Heart left ventricle (tissue), 16 donors: ENCODE data around the gene CPLX1. TPM values are rescaled to one million over a fixed set of nuclear protein-coding genes. Genes with fewer than 3 reads are reported as not detected.

Source experiments
- ATAC-seq, 4 donors: fragments of 200-7000 bp; cut with Tn5 transposase; one replicate each; pipeline ENCODE4 v1.9.1; 2020 to 2022; ENCODE audit warnings: moderate library complexity in 4 of 4, mild to moderate bottlenecking in 3 of 4, moderate number of reproducible peaks in 1 of 4
- DNase-seq, 5 donors: peaks; one replicate each; pipeline ENCODE4 v3.0.0-alpha.2; 2020
- H3K27ac ChIP-seq, 12 donors: fragments of 200-600 bp; sonication (generic) in 4 of 12; one replicate each; pipeline versions ENCODE4 v1.5.0 to v1.8.0; 2016 to 2022; ENCODE audit warnings: mild to moderate bottlenecking in 2 of 12
- H3K27me3 ChIP-seq, 9 donors: fragments of 200-600 bp; sonication (generic) in 2 of 9; one replicate each; pipeline versions ENCODE4 v1.5.1 to v1.8.0; 2016 to 2022; ENCODE audit warnings: mild to moderate bottlenecking in 3 of 9
- H3K36me3 ChIP-seq, 9 donors: fragments of 200-600 bp; sonication (generic) in 2 of 9; one replicate each; pipeline versions ENCODE4 v1.5.0 to v1.8.0; 2018 to 2022; ENCODE audit warnings: mild to moderate bottlenecking in 2 of 9
- H3K4me1 ChIP-seq, 12 donors: fragments of 200-600 bp; sonication (generic) in 4 of 12; one replicate each; pipeline versions ENCODE4 v1.5.0 to v1.8.0; 2016 to 2022; ENCODE audit warnings: mild to moderate bottlenecking in 3 of 12
- H3K4me3 ChIP-seq, 12 donors: fragments of 200-600 bp; sonication (generic) in 4 of 12; one replicate each; pipeline versions ENCODE4 v1.5.0 to v1.8.0; 2017 to 2022; ENCODE audit warnings: mild to moderate bottlenecking in 9 of 12, moderate library complexity in 4 of 12
- H3K9me3 ChIP-seq, 12 donors: fragments of 200-600 bp; sonication (generic) in 4 of 12; one replicate each; pipeline versions ENCODE4 v1.5.0 to v1.8.0; 2016 to 2022; ENCODE audit warnings: mild to moderate bottlenecking in 1 of 12
- POLR2A ChIP-seq, 2 donors: fragments of 450-650 bp; IDR thresholded peaks; one replicate each; pipeline ENCODE4 v1.6.1; 2017; ENCODE audit warnings: antibody characterized with exemption in 2 of 2, mild to moderate bottlenecking in 2 of 2, moderate library complexity in 2 of 2
- WGBS, 4 donors: extraction: QIAGEN DNeasy Blood & Tissue Kit in 2 of 4; methylation state at CpG; one replicate each; pipeline versions ENCODE4 v1.1.5 to v1.1.7; 2013 to 2018; 5-methylcytosine and 5-hydroxymethylcytosine counted together
- intact Hi-C, 10 donors: fragments of 100-400 bp; cut with DNase I; formaldehyde crosslinking; loops; one replicate each; pipeline versions ENCODE4 v1.11.1 to v1.14.2; 2022
- polyA plus RNA-seq, 2 donors: library from polyadenylated mRNA; stranded (reverse); fragments of 200-250 nt; gene quantifications; one replicate each; pipeline ENCODE4 v1.2.3, GENCODE V29; 2013
- total RNA-seq, 9 donors: library from RNA; depleted of rRNA in 2 of 9; stranded (reverse); fragments of >200 nt in 2 of 9; fragmentation: NEBNext Ultra II Directional in 3 of 9; extraction: Animal tissue kit (Norgen Biotek cat#: 25700) in 3 of 9; gene quantifications; one replicate each; pipeline versions ENCODE4 v1.1.0 to v1.2.4, GENCODE V29; 2016 to 2023
- TF ChIP-seq, protein P1 (sequence below), 12 donors: fragments of 200-600 bp; sonication (generic) in 4 of 12; IDR thresholded peaks; one replicate each; pipeline versions ENCODE4 v1.5.0 to v1.8.0; 2018 to 2022; ENCODE audit warnings: antibody characterized with exemption in 12 of 12, mild to moderate bottlenecking in 5 of 12
- donor health status: ischemic (EF 13 %, LVEDD 7.1; RV severe dilation, severe dysfunction).
- donor health status: healthy with polysubstance abuse.
- donor health status: DM: no; HTN: yes; CAD: no.
- donor health status: DM: no; HTN: no; CAD: no.
- donor health status: ischemic (EF 25% LVEDD 6.9; RV normal size, moderate dysfunction).
- donor health status: ischemic (EF 25% LVEDD 5.7; RV mildly dilated, moderate dysfunction).
- donor health status: healthy.
- donor health status: DM: yes; HTN: yes; CAD: no.
- donor health status: ischemic (EF 35%, LVEDD 5.7; RV mildly dilated, moderate dysfunction).
- donor health status: nonischemic (EF 11% LVEDD 7.7; RV severe dilation, severe dysfunction).
- donor health status: DM: yes; HTN: yes; CAD: no.
- donor health status: PGD.
- donor health status: ischemic (EF 29% LVEDD 5.4; RV normal size, mild dysfunction).
- donor health status: nonischemic (EF 23%, LVEDD 6.1; RV moderate dilation, normal function).

CPLX1 gene
- total and polyA plus RNA-seq, 11 donors = 0.75 to 7.0 (median 3.3) TPM

GRCh38 chr4:768995-769394 lies 56.9 kb downstream of the CPLX1 start:
- WGBS, 4 donors = 87 to 92% (median 89%) methylated on average over 12 of the region's 12 CpGs
- DNase-seq (peak in 3 of 5 donors; percentile 15 to 43 (median 15)), ATAC-seq (no peak)
- TF ChIP-seq POLR2A (IDR thresholded peaks at IDR 0.05) = no peak
- TF ChIP-seq, protein P1, sequence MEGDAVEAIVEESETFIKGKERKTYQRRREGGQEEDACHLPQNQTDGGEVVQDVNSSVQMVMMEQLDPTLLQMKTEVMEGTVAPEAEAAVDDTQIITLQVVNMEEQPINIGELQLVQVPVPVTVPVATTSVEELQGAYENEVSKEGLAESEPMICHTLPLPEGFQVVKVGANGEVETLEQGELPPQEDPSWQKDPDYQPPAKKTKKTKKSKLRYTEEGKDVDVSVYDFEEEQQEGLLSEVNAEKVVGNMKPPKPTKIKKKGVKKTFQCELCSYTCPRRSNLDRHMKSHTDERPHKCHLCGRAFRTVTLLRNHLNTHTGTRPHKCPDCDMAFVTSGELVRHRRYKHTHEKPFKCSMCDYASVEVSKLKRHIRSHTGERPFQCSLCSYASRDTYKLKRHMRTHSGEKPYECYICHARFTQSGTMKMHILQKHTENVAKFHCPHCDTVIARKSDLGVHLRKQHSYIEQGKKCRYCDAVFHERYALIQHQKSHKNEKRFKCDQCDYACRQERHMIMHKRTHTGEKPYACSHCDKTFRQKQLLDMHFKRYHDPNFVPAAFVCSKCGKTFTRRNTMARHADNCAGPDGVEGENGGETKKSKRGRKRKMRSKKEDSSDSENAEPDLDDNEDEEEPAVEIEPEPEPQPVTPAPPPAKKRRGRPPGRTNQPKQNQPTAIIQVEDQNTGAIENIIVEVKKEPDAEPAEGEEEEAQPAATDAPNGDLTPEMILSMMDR (IDR thresholded peaks at IDR 0.05) = no peak
- Histone ChIP-seq H3K9me3 (no peaks in the 10 kb centered on the region), H3K4me3 (no peak overlapping the region), H3K4me1 (peaks cover 0 to 41% (median 23%) of the 10 kb centered on the region in 12 donors), H3K36me3 (peaks cover 0 to 83% (median 64%) of the 10 kb centered on the region in 9 donors), H3K27ac (no peak overlapping the region), H3K27me3 (no peaks in the 10 kb centered on the region)
- intact Hi-C loops = no loop called here

- no peak overlapping the region for H3K4me3 ChIP-seq
- 91 to 93% (median 92%) methylated on average over 15 of the region's 15 CpGs for WGBS, 4 donors
- no peak for TF ChIP-seq POLR2A (IDR thresholded peaks at IDR 0.05)
- TF ChIP-seq, protein P1 (IDR thresholded peaks at IDR 0.05) = no peak
- peak in 2 of 5 donors; percentile 16 to 32 for DNase-seq
- intact Hi-C loops = no loop called here
- no peaks in the 10 kb centered on the region for H3K27me3 ChIP-seq
- ATAC-seq = no peak
- peaks cover 0 to 32% (median 17%) of the 10 kb centered on the region in 12 donors for H3K4me1 ChIP-seq
- no peaks in the 10 kb centered on the region for H3K9me3 ChIP-seq
- H3K36me3 ChIP-seq = peaks cover 0 to 91% (median 72%) of the 10 kb centered on the region in 9 donors
- no peak overlapping the region for H3K27ac ChIP-seq
Observed at GRCh38 chr4:768076-768475, 57.9 kb downstream of the CPLX1 start.

GRCh38 chr4:766559-767283 lies 59.2 kb downstream of the CPLX1 start:
- intact Hi-C loops = no loop called here
- 73 to 79% (median 77%) methylated on average over 21 of the region's 21 CpGs for WGBS, 4 donors
- peak overlapping the region in 1 of 12 donors; percentile 4 for H3K27ac ChIP-seq
- H3K36me3 ChIP-seq = peaks cover 0 to 100% (median 80%) of the 10 kb centered on the region in 9 donors
- H3K9me3 ChIP-seq = no peaks in the 10 kb centered on the region
- TF ChIP-seq, protein P1 (IDR thresholded peaks at IDR 0.05) = no peak
- no peak for TF ChIP-seq POLR2A (IDR thresholded peaks at IDR 0.05)
- peaks cover 0 to 18% (median 5%) of the 10 kb centered on the region in 12 donors for H3K4me1 ChIP-seq
- ATAC-seq = no peak
- no peaks in the 10 kb centered on the region for H3K27me3 ChIP-seq
- H3K4me3 ChIP-seq = no peak overlapping the region
- DNase-seq = peak in 3 of 5 donors; percentile 4 to 37 (median 16)

- TF ChIP-seq, protein P1 (IDR thresholded peaks at IDR 0.05) = no peak
- TF ChIP-seq POLR2A (IDR thresholded peaks at IDR 0.05) = no peak
- H3K36me3 ChIP-seq = peaks cover 0 to 100% (median 86%) of the 10 kb centered on the region in 9 donors
- WGBS, 4 donors = 63 to 75% (median 67%) methylated on average over 7 of the region's 7 CpGs
- peak in 2 of 5 donors; percentile 4 to 18 for DNase-seq
- H3K4me1 ChIP-seq = peaks cover 0 to 12% (median 0%) of the 10 kb centered on the region in 12 donors
- H3K27me3 ChIP-seq = no peaks in the 10 kb centered on the region
- no peaks in the 10 kb centered on the region for H3K9me3 ChIP-seq
- intact Hi-C loops = no loop called here
- ATAC-seq = peak in 1 of 4 donors; percentile 2
- H3K27ac ChIP-seq = peak overlapping the region in 1 of 12 donors; percentile 4
- H3K4me3 ChIP-seq = no peak overlapping the region
Observed at GRCh38 chr4:766152-766515, 59.8 kb downstream of the CPLX1 start.
